Astrocyte (in vitro differentiated cells and primary cell): ENCODE results near the gene HECW1. TPM values are rescaled to one million over a fixed set of nuclear protein-coding genes. Genes with fewer than 3 reads are reported as not detected.

ENCODE experiments used
- DNase-seq: peaks from one replicate; pipeline ENCODE4 v3.0.0-alpha.2; 2010; ENCODE audit warnings: low read depth
- FAIRE-seq: peaks from 2 replicates; lab custom pipeline; 2011; peaks lifted over from hg19 to GRCh38; lab: Jason Lieb, UNC
- H2AFZ ChIP-seq: 2 replicates; pipeline ENCODE4 v1.6.0; 2012; ENCODE audit warnings: low read depth, low read length, inconsistent platforms
- H3K27ac ChIP-seq: 2 replicates; pipeline ENCODE4 v1.5.1; 2011; ENCODE audit warnings: low read depth, low read length, inconsistent platforms
- H3K27me3 ChIP-seq: 2 replicates; pipeline ENCODE4 v1.6.0; 2011; ENCODE audit warnings: low read length, inconsistent platforms; ENCODE audit not compliant: insufficient read depth
- H3K36me3 ChIP-seq: 2 replicates; pipeline ENCODE4 v1.5.1; 2011; ENCODE audit warnings: low read length, inconsistent platforms; ENCODE audit not compliant: insufficient read depth
- H3K4me1 ChIP-seq: 2 replicates; pipeline ENCODE4 v1.5.1; 2011; ENCODE audit warnings: low read length, inconsistent platforms; ENCODE audit not compliant: insufficient read depth
- H3K4me2 ChIP-seq: 2 replicates; pipeline ENCODE4 v1.6.0; 2012; ENCODE audit warnings: low read length, inconsistent platforms
- H3K4me3 ChIP-seq: 2 replicates; pipeline ENCODE4 v1.5.1; 2011; ENCODE audit warnings: low read depth, mild to moderate bottlenecking, low read length, inconsistent platforms; ENCODE audit not compliant: insufficient read depth
- H3K79me2 ChIP-seq: 2 replicates; pipeline ENCODE4 v1.6.0; 2012; ENCODE audit warnings: mild to moderate bottlenecking, low read length, inconsistent platforms; ENCODE audit not compliant: insufficient read depth
- H3K9ac ChIP-seq: 2 replicates; pipeline ENCODE4 v1.6.0; 2012; ENCODE audit warnings: mild to moderate bottlenecking, low read length, inconsistent platforms
- H3K9me3 ChIP-seq: 2 replicates; pipeline ENCODE4 v1.5.1; 2012; ENCODE audit warnings: low read depth, mild to moderate bottlenecking, low read length, inconsistent platforms; ENCODE audit not compliant: insufficient read depth
- H4K20me1 ChIP-seq: 2 replicates; pipeline ENCODE4 v1.6.0; 2012; ENCODE audit warnings: low read length, inconsistent platforms; ENCODE audit not compliant: insufficient read depth
- H3K27ac Mint-ChIP-seq: one replicate; pipeline ENCODE4 v1.8.0; 2021; ENCODE audit warnings: mild to moderate bottlenecking, mixed read lengths; ENCODE audit not compliant: unreplicated experiment
- H3K27me3 Mint-ChIP-seq: one replicate; pipeline ENCODE4 v1.8.0; 2021; ENCODE audit warnings: low read depth, mixed read lengths; ENCODE audit not compliant: unreplicated experiment
- H3K36me3 Mint-ChIP-seq: one replicate; pipeline ENCODE4 v1.8.0; 2021; ENCODE audit warnings: low read depth, mixed read lengths; ENCODE audit not compliant: unreplicated experiment
- H3K4me1 Mint-ChIP-seq: one replicate; pipeline ENCODE4 v1.8.0; 2021; ENCODE audit warnings: low read depth, mixed read lengths; ENCODE audit not compliant: unreplicated experiment
- H3K4me3 Mint-ChIP-seq: one replicate; pipeline ENCODE4 v1.8.0; 2021; ENCODE audit warnings: mild to moderate bottlenecking, moderate library complexity, mixed read lengths; ENCODE audit not compliant: unreplicated experiment
- H3K9me3 Mint-ChIP-seq: one replicate; pipeline ENCODE4 v1.8.0; 2021; ENCODE audit warnings: mild to moderate bottlenecking, mixed read lengths; ENCODE audit not compliant: unreplicated experiment
- CTCF ChIP-seq: IDR thresholded peaks from 2 replicates; pipeline ENCODE4 v1.5.1; 2011; ENCODE audit warnings: low read depth, mild to moderate bottlenecking, inconsistent platforms, low read length, moderate library complexity; ENCODE audit not compliant: insufficient read depth
- EZH2 ChIP-seq: IDR thresholded peaks from 2 replicates; pipeline ENCODE4 v1.6.1; 2012; ENCODE audit warnings: mild to moderate bottlenecking, low read length, inconsistent platforms; ENCODE audit not compliant: insufficient read depth
- total RNA-seq: library from RNA; stranded (reverse); gene quantifications from 2 replicates; pipeline ENCODE4 v1.2.1, GENCODE V29; 2021

HECW1 gene
- total RNA-seq, 1 donor from 2014 or later = 3.3 TPM

- TF ChIP-seq CTCF = no peak
- TF ChIP-seq EZH2 = no peak
- Histone ChIP-seq H3K27me3 (no peaks in the 10 kb centered on the region), H3K4me2 (no peak overlapping the region), H4K20me1 (no peaks in the 10 kb centered on the region), H3K4me1 (no peaks in the 10 kb centered on the region), H3K27ac (no peak overlapping the region), H3K9ac (no peak overlapping the region), H3K4me3 (no peak overlapping the region), H3K36me3 (no peaks in the 10 kb centered on the region), H3K9me3 (no peaks in the 10 kb centered on the region), H2AFZ (no peak overlapping the region), H3K79me2 (no peaks in the 10 kb centered on the region)
- no peaks in the 10 kb centered on the region for H3K27me3 Mint-ChIP-seq
- peaks cover 15% of the 10 kb centered on the region for H3K4me1 Mint-ChIP-seq
- H3K27ac Mint-ChIP-seq = peak overlapping the region; percentile 11
- H3K4me3 Mint-ChIP-seq = peak overlapping the region; percentile 55
- FAIRE-seq = no peak
- DNase-seq = peak; percentile 42
- peaks cover 2% of the 10 kb centered on the region for H3K9me3 Mint-ChIP-seq
- no peaks in the 10 kb centered on the region for H3K36me3 Mint-ChIP-seq
Observed at GRCh38 chr7:43431020-43431595, 318.7 kb downstream of the HECW1 start.

DNA sequence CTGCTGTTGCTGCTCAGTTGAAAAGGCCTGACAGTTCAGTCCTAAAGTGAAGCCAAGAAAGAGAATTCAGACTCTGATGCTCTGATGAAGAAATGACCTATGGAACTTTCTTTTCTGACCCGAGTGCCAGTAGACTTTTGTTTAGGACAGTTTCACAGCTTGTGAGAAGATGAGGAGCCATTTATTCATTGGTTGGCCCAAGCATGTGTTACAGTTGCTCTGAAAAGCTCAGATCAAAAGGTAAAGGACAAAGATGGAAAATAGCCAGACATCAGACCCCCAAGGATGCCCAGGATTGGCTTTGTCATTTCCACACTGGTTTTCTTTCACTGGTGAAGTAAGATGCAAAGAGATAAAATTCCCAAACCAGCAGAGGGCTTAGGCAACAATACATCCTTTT is 321.2 kb downstream of the HECW1 start:
- Mint-ChIP-seq H3K27ac (no peak overlapping the region), H3K4me1 (peaks cover 15% of the 10 kb centered on the region), H3K27me3 (peaks cover 6% of the 10 kb centered on the region), H3K9me3 (peaks cover 2% of the 10 kb centered on the region), H3K4me3 (no peak overlapping the region), H3K36me3 (no peaks in the 10 kb centered on the region)
- no peak overlapping the region for H3K4me2 ChIP-seq
- FAIRE-seq (no peak), DNase-seq (no peak)
- H3K36me3 ChIP-seq = no peaks in the 10 kb centered on the region
- no peaks in the 10 kb centered on the region for H3K9me3 ChIP-seq
- H3K4me1 ChIP-seq = no peaks in the 10 kb centered on the region
- no peaks in the 10 kb centered on the region for H4K20me1 ChIP-seq
- no peaks in the 10 kb centered on the region for H3K27me3 ChIP-seq
- H2AFZ ChIP-seq = no peak overlapping the region
- no peak overlapping the region for H3K4me3 ChIP-seq
- TF ChIP-seq EZH2 (no peak), CTCF (no peak)
- H3K27ac ChIP-seq = no peak overlapping the region
- H3K9ac ChIP-seq = no peak overlapping the region
- H3K79me2 ChIP-seq = no peaks in the 10 kb centered on the region

- Mint-ChIP-seq H3K4me3 (no peak overlapping the region), H3K27me3 (peaks cover 6% of the 10 kb centered on the region), H3K4me1 (no peaks in the 10 kb centered on the region), H3K9me3 (peaks cover 2% of the 10 kb centered on the region), H3K36me3 (no peaks in the 10 kb centered on the region), H3K27ac (no peak overlapping the region)
- TF ChIP-seq EZH2 (no peak), CTCF (no peak)
- Histone ChIP-seq H3K79me2 (no peaks in the 10 kb centered on the region), H2AFZ (no peak overlapping the region), H3K27me3 (no peaks in the 10 kb centered on the region), H3K36me3 (no peaks in the 10 kb centered on the region), H3K27ac (no peak overlapping the region), H3K4me1 (no peaks in the 10 kb centered on the region), H4K20me1 (no peaks in the 10 kb centered on the region), H3K4me3 (no peak overlapping the region), H3K9me3 (no peaks in the 10 kb centered on the region), H3K9ac (no peak overlapping the region), H3K4me2 (no peak overlapping the region)
- DNase-seq = no peak
- FAIRE-seq = no peak
Observed at GRCh38 chr7:43437001-43437400, 324.6 kb downstream of the HECW1 start.
